GM23248 (cell line): ENCODE measurements around the gene CPNE4.

Experiments used
- EZH2 ChIP-seq: fragments of 200-600 bp; sonication (generic); IDR thresholded peaks from 2 replicates; pipeline ENCODE4 v1.6.1; 2018; ENCODE audit warnings: antibody characterized with exemption, mild to moderate bottlenecking; ENCODE audit not compliant: insufficient read depth, poor library complexity, severe bottlenecking
- EZH2phosphoT487 ChIP-seq: fragments of 200-600 bp; sonication (generic); IDR thresholded peaks from 2 replicates; pipeline ENCODE4 v1.6.1; 2018; ENCODE audit warnings: antibody characterized with exemption, moderate library complexity, mild to moderate bottlenecking, low read depth; ENCODE audit not compliant: insufficient read depth

GRCh38 chr3:131778526-131778925 lies 256.3 kb downstream of the CPNE4 start:
- TF ChIP-seq EZH2phosphoT487, result no peak
- no peak for TF ChIP-seq EZH2
